Measurements from ENCODE around the gene PRICKLE4. TPM values are rescaled to one million over a fixed set of nuclear protein-coding genes. Genes with fewer than 3 reads are reported as not detected.

PRICKLE4 gene
- total and polyA plus RNA-seq, 2 of the 13 experiments (the other 11 are each of a cell fraction or from before 2014, with no cell fraction given), result 0.92 to 1.2 TPM

GRCh38 chr6:41768545-41769308, 11.9 kb upstream of the PRICKLE4 start (continued):
- no peak for TF ChIP-seq ZNF256 (CRISPR knock-in tag; conservative IDR thresholded peaks at IDR 0.05)
- no peak for TF ChIP-seq NFE2 (CRISPR knock-in tag; IDR thresholded peaks at IDR 0.05)
- TF ChIP-seq HOXA9 (CRISPR knock-in tag; IDR thresholded peaks at IDR 0.05; ENCODE audit: borderline replicate concordance), result no peak
- TF ChIP-seq MXI1 (IDR thresholded peaks at IDR 0.05; ENCODE audit: borderline replicate concordance, low read depth, low read length), result peak; percentile 7; the same call in 1 of the 3 replicates
- TF ChIP-seq ARNTL (CRISPR knock-in tag; IDR thresholded peaks at IDR 0.05), result no peak
- no peak for TF ChIP-seq POGZ (CRISPR knock-in tag; IDR thresholded peaks at IDR 0.05)
- peak; percentile 80 for TF ChIP-seq SRSF1 (optimal IDR thresholded peaks at IDR 0.05; ENCODE audit: low read depth, low read length)
- no peak for TF ChIP-seq ZNF704 (CRISPR knock-in tag; IDR thresholded peaks at IDR 0.05; ENCODE audit: borderline replicate concordance)
- TF ChIP-seq FIP1L1 (IDR thresholded peaks at IDR 0.05; ENCODE audit: borderline replicate concordance, insufficient read depth, low read depth, low read length), result no peak
- TF ChIP-seq KAT8 (CRISPR knock-in tag; IDR thresholded peaks at IDR 0.05), result no peak; the same call in 1 of the 2 replicates
- peak; percentile 84; the same call in 1 of the 2 replicates for TF ChIP-seq ZBTB10 (CRISPR knock-in tag; IDR thresholded peaks at IDR 0.05; ENCODE audit: borderline replicate concordance)
- no peak for TF ChIP-seq PBX3 (CRISPR knock-in tag; IDR thresholded peaks at IDR 0.05; ENCODE audit: borderline replicate concordance)
- TF ChIP-seq ZBTB33 (CRISPR knock-in tag; IDR thresholded peaks at IDR 0.05), result peak; percentile 99
- TF ChIP-seq ZNF362 (CRISPR knock-in tag; IDR thresholded peaks at IDR 0.05; ENCODE audit: borderline replicate concordance), result no peak
- no peak; the same call in 1 of the 2 replicates for TF ChIP-seq HOXA5 (CRISPR knock-in tag; IDR thresholded peaks at IDR 0.05)
- no peak for TF ChIP-seq KMT2A (CRISPR knock-in tag; IDR thresholded peaks at IDR 0.05)
- TF ChIP-seq ZNF264 (CRISPR knock-in tag; IDR thresholded peaks at IDR 0.05), result 0 out of 2 replicates have a peak, but pooled peaks have one; percentile 62
- TF ChIP-seq ZMYM2 (CRISPR knock-in tag; IDR thresholded peaks at IDR 0.05), result peak; percentile 71
- TF ChIP-seq ZNF3 (CRISPR knock-in tag; IDR thresholded peaks at IDR 0.05), result no peak
- TF ChIP-seq PTBP1 (IDR thresholded peaks at IDR 0.05; ENCODE audit: low read depth, low read length, poor library complexity, severe bottlenecking), result no peak

All from HepG2 (cell line).